GM23338 (cell line): Measurements from ENCODE around the gene SPINT3.
"Not testable (repeated sequence)": the region's sequence is repeated elsewhere in the genome, so short reads cannot be mapped to it uniquely, and the experiment has no call there.

Experiments used
- CREB1 ChIP-seq: fragments of 250-450 bp; sonication (Bioruptor Pico); IDR thresholded peaks from 2 replicates; pipeline ENCODE4 v1.5.0; 2020; ENCODE audit warnings: low read depth, mild to moderate bottlenecking, moderate library complexity
- EZH2 ChIP-seq: fragments of 200-600 bp; sonication (generic); IDR thresholded peaks from one replicate; pipeline ENCODE4 v1.8.0; 2017; ENCODE audit warnings: antibody characterized with exemption, mild to moderate bottlenecking, low read depth; ENCODE audit not compliant: unreplicated experiment
- EZH2phosphoT487 ChIP-seq: fragments of 200-600 bp; sonication (generic); IDR thresholded peaks from one replicate; pipeline ENCODE4 v1.8.1; 2018; ENCODE audit warnings: antibody characterized with exemption; ENCODE audit not compliant: unreplicated experiment
- JUNB ChIP-seq: IDR thresholded peaks from one replicate; pipeline ENCODE4 v1.6.1; 2016; ENCODE audit warnings: antibody characterized with exemption; ENCODE audit not compliant: unreplicated experiment
- NANOG ChIP-seq: IDR thresholded peaks from 2 replicates; pipeline ENCODE4 v1.6.1; 2016; ENCODE audit warnings: antibody characterized with exemption, borderline replicate concordance
- POLR2AphosphoS5 ChIP-seq: IDR thresholded peaks from 2 replicates; pipeline ENCODE4 v1.6.1; 2016; ENCODE audit warnings: antibody characterized with exemption, low read depth
- ZNF114 ChIP-seq: fragments of 250-450 bp; sonication (Bioruptor Pico); IDR thresholded peaks from 2 replicates; pipeline ENCODE4 v1.5.0; 2020; ENCODE audit warnings: mild to moderate bottlenecking, moderate library complexity
- ZNF331 ChIP-seq: fragments of 250-450 bp; sonication (Bioruptor Pico); IDR thresholded peaks from 2 replicates; pipeline ENCODE4 v1.5.0; 2020; ENCODE audit warnings: low read depth, mild to moderate bottlenecking, moderate library complexity
- TF ChIP-seq, protein P1 (sequence below), 2 experiments: fragments of 200-600 bp in 1 of 2; sonication (generic) in 1 of 2; conservative IDR thresholded peaks; 2 replicates each; pipeline versions ENCODE4 v1.5.1 to v1.6.1; 2016 to 2017; ENCODE audit warnings: antibody characterized with exemption in 2 of 2, low read depth in 2 of 2, mild to moderate bottlenecking in 2 of 2, moderate library complexity in 1 of 2
- TF ChIP-seq, protein P2 (sequence below): IDR thresholded peaks from 2 replicates; pipeline ENCODE4 v1.6.1; 2016; ENCODE audit warnings: antibody characterized with exemption
- TF ChIP-seq, protein P3 (sequence below): fragments of 250-450 bp; sonication (Bioruptor Pico); IDR thresholded peaks from 2 replicates; pipeline ENCODE4 v1.5.0; 2020; ENCODE audit warnings: mild to moderate bottlenecking, moderate library complexity
- TF ChIP-seq, protein P4 (sequence below): IDR thresholded peaks from one replicate; pipeline ENCODE4 v1.6.1; 2018; ENCODE audit warnings: antibody characterized with exemption; ENCODE audit not compliant: unreplicated experiment

DNA sequence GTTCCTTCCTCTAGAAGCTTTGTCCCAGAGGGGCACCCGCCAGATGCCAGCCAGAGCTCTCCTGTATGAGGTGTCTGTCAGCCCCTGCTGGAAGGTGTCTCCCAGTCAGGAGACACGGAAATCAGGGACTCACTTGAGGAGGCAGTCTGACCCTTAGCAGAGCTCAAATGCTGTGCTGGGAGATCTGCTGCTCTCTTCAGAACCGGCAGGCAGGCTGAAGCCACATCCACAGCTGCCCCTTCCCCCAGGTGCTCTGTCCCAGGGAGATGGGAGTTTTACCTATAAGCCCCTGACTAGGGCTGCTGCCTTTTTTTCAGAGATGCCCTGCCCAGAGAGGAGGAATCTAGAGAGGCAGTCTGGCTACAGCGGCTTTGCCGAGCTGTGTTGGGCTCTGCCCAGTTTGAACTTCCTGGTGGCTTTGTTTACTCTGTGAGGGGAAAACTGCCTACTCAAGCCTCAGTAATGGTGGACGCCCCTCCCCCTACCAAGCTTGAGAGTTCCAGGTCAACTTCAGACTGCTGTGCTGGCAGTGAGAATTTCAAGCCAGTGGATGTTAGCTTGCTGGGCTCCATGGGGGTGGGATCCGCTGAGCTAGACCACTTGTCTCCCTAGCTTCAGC, 37.8 kb downstream of the SPINT3 start:
- TF ChIP-seq, protein P1, sequence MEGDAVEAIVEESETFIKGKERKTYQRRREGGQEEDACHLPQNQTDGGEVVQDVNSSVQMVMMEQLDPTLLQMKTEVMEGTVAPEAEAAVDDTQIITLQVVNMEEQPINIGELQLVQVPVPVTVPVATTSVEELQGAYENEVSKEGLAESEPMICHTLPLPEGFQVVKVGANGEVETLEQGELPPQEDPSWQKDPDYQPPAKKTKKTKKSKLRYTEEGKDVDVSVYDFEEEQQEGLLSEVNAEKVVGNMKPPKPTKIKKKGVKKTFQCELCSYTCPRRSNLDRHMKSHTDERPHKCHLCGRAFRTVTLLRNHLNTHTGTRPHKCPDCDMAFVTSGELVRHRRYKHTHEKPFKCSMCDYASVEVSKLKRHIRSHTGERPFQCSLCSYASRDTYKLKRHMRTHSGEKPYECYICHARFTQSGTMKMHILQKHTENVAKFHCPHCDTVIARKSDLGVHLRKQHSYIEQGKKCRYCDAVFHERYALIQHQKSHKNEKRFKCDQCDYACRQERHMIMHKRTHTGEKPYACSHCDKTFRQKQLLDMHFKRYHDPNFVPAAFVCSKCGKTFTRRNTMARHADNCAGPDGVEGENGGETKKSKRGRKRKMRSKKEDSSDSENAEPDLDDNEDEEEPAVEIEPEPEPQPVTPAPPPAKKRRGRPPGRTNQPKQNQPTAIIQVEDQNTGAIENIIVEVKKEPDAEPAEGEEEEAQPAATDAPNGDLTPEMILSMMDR (conservative IDR thresholded peaks at IDR 0.05; ENCODE audit: low read depth in 2 of 2) = not testable (repeated sequence)
- not testable (repeated sequence) for TF ChIP-seq POLR2AphosphoS5; ZNF114 (CRISPR knock-in tag); EZH2; ZNF331 (CRISPR knock-in tag); EZH2phosphoT487; JUNB; CREB1 (CRISPR knock-in tag); NANOG
- TF ChIP-seq, protein P2, sequence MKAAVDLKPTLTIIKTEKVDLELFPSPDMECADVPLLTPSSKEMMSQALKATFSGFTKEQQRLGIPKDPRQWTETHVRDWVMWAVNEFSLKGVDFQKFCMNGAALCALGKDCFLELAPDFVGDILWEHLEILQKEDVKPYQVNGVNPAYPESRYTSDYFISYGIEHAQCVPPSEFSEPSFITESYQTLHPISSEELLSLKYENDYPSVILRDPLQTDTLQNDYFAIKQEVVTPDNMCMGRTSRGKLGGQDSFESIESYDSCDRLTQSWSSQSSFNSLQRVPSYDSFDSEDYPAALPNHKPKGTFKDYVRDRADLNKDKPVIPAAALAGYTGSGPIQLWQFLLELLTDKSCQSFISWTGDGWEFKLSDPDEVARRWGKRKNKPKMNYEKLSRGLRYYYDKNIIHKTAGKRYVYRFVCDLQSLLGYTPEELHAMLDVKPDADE = not testable (repeated sequence)
- TF ChIP-seq, protein P3, sequence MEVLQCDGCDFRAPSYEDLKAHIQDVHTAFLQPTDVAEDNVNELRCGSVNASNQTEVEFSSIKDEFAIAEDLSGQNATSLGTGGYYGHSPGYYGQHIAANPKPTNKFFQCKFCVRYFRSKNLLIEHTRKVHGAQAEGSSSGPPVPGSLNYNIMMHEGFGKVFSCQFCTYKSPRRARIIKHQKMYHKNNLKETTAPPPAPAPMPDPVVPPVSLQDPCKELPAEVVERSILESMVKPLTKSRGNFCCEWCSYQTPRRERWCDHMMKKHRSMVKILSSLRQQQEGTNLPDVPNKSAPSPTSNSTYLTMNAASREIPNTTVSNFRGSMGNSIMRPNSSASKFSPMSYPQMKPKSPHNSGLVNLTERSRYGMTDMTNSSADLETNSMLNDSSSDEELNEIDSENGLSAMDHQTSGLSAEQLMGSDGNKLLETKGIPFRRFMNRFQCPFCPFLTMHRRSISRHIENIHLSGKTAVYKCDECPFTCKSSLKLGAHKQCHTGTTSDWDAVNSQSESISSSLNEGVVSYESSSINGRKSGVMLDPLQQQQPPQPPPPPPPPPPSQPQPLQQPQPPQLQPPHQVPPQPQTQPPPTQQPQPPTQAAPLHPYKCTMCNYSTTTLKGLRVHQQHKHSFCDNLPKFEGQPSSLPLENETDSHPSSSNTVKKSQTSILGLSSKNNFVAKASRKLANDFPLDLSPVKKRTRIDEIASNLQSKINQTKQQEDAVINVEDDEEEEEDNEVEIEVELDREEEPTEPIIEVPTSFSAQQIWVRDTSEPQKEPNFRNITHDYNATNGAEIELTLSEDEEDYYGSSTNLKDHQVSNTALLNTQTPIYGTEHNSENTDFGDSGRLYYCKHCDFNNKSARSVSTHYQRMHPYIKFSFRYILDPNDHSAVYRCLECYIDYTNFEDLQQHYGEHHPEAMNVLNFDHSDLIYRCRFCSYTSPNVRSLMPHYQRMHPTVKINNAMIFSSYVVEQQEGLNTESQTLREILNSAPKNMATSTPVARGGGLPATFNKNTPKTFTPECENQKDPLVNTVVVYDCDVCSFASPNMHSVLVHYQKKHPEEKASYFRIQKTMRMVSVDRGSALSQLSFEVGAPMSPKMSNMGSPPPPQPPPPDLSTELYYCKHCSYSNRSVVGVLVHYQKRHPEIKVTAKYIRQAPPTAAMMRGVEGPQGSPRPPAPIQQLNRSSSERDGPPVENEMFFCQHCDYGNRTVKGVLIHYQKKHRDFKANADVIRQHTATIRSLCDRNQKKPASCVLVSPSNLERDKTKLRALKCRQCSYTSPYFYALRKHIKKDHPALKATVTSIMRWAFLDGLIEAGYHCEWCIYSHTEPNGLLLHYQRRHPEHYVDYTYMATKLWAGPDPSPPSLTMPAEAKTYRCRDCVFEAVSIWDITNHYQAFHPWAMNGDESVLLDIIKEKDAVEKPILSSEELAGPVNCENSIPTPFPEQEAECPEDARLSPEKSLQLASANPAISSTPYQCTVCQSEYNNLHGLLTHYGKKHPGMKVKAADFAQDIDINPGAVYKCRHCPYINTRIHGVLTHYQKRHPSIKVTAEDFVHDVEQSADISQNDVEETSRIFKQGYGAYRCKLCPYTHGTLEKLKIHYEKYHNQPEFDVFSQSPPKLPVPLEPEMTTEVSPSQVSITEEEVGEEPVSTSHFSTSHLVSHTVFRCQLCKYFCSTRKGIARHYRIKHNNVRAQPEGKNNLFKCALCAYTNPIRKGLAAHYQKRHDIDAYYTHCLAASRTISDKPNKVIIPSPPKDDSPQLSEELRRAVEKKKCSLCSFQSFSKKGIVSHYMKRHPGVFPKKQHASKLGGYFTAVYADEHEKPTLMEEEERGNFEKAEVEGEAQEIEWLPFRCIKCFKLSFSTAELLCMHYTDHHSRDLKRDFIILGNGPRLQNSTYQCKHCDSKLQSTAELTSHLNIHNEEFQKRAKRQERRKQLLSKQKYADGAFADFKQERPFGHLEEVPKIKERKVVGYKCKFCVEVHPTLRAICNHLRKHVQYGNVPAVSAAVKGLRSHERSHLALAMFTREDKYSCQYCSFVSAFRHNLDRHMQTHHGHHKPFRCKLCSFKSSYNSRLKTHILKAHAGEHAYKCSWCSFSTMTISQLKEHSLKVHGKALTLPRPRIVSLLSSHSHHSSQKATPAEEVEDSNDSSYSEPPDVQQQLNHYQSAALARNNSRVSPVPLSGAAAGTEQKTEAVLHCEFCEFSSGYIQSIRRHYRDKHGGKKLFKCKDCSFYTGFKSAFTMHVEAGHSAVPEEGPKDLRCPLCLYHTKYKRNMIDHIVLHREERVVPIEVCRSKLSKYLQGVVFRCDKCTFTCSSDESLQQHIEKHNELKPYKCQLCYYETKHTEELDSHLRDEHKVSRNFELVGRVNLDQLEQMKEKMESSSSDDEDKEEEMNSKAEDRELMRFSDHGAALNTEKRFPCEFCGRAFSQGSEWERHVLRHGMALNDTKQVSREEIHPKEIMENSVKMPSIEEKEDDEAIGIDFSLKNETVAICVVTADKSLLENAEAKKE (CRISPR knock-in tag) = not testable (repeated sequence)
- TF ChIP-seq, protein P4, sequence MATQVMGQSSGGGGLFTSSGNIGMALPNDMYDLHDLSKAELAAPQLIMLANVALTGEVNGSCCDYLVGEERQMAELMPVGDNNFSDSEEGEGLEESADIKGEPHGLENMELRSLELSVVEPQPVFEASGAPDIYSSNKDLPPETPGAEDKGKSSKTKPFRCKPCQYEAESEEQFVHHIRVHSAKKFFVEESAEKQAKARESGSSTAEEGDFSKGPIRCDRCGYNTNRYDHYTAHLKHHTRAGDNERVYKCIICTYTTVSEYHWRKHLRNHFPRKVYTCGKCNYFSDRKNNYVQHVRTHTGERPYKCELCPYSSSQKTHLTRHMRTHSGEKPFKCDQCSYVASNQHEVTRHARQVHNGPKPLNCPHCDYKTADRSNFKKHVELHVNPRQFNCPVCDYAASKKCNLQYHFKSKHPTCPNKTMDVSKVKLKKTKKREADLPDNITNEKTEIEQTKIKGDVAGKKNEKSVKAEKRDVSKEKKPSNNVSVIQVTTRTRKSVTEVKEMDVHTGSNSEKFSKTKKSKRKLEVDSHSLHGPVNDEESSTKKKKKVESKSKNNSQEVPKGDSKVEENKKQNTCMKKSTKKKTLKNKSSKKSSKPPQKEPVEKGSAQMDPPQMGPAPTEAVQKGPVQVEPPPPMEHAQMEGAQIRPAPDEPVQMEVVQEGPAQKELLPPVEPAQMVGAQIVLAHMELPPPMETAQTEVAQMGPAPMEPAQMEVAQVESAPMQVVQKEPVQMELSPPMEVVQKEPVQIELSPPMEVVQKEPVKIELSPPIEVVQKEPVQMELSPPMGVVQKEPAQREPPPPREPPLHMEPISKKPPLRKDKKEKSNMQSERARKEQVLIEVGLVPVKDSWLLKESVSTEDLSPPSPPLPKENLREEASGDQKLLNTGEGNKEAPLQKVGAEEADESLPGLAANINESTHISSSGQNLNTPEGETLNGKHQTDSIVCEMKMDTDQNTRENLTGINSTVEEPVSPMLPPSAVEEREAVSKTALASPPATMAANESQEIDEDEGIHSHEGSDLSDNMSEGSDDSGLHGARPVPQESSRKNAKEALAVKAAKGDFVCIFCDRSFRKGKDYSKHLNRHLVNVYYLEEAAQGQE = not testable (repeated sequence)
